HTR-8/SVneo (cell line): ENCODE measurements around the gene EZR.
A peak's percentile ranks its signal among the peaks of the same experiment; 100 is the strongest.

Experiments used
- DNase-seq: peaks from one replicate; pipeline ENCODE4 v3.0.0; 2011; ENCODE audit warnings: low spot score, mixed read lengths; ENCODE audit not compliant: insufficient read length
- FAIRE-seq: peaks from 2 replicates; lab custom pipeline; 2011; peaks lifted over from hg19 to GRCh38; lab: Jason Lieb, UNC

The EZR gene

GRCh38 chr6:158764926-158765325, 54.2 kb downstream of the EZR start:
- DNase-seq (no peak), FAIRE-seq (no peak)

- no peak for FAIRE-seq
Measured at GRCh38 chr6:158764183-158764849, 54.9 kb downstream of the EZR start.

GRCh38 chr6:158763434-158764182, 55.6 kb downstream of the EZR start:
- FAIRE-seq: no peak
- DNase-seq: no peak

More at GRCh38 chr6:158764183-158764849, 54.9 kb downstream of the EZR start:
- no peak for DNase-seq

GRCh38 chr6:158762787-158763433, 56.3 kb downstream of the EZR start:
- no peak for FAIRE-seq

GRCh38 chr6:158761746-158762145, 57.4 kb downstream of the EZR start:
- DNase-seq (no peak), FAIRE-seq (no peak)

More at GRCh38 chr6:158762787-158763433, 56.3 kb downstream of the EZR start:
- DNase-seq: no peak

- DNase-seq (no peak), FAIRE-seq (no peak)
Measured at GRCh38 chr6:158760618-158761250, 58.4 kb downstream of the EZR start.

GRCh38 chr6:158759966-158760617, 59.1 kb downstream of the EZR start:
- FAIRE-seq: no peak
- no peak for DNase-seq

- DNase-seq (no peak), FAIRE-seq (no peak)
Measured at GRCh38 chr6:158758941-158759479, 60.2 kb downstream of the EZR start.

- no peak for FAIRE-seq
- peak; percentile 30 for DNase-seq
Measured at GRCh38 chr6:158758451-158758860, 60.7 kb downstream of the EZR start.

GRCh38 chr6:158757753-158758090, 61.4 kb downstream of the EZR start:
- no peak for DNase-seq
- FAIRE-seq: no peak

- no peak for DNase-seq
- no peak for FAIRE-seq
Measured at GRCh38 chr6:158756977-158757752, 62.0 kb downstream of the EZR start.

- FAIRE-seq (no peak), DNase-seq (no peak)
Measured at GRCh38 chr6:158756126-158756525, 63.0 kb downstream of the EZR start.

- DNase-seq (no peak), FAIRE-seq (no peak)
Measured at GRCh38 chr6:158755636-158756035, 63.5 kb downstream of the EZR start.

- FAIRE-seq (no peak), DNase-seq (no peak)
Measured at GRCh38 chr6:158754738-158755137, 64.4 kb downstream of the EZR start.

- no peak for DNase-seq
- no peak for FAIRE-seq
Measured at GRCh38 chr6:158753811-158754210, 65.4 kb downstream of the EZR start.

- DNase-seq (peak; percentile 24), FAIRE-seq (no peak)
Measured at GRCh38 chr6:158752613-158753012, 66.6 kb downstream of the EZR start.

- DNase-seq (no peak), FAIRE-seq (no peak)
Measured at GRCh38 chr6:158751921-158752320, 67.2 kb downstream of the EZR start.

GRCh38 chr6:158751224-158751623, 67.9 kb downstream of the EZR start:
- FAIRE-seq: no peak
- no peak for DNase-seq

- FAIRE-seq (no peak), DNase-seq (no peak)
Measured at GRCh38 chr6:158744986-158745430, 74.2 kb downstream of the EZR start.
